ENCODE data around the gene TNFSF10.
"Not testable (repeated sequence)": the region's sequence is repeated elsewhere in the genome, so short reads cannot be mapped to it uniquely, and the experiment has no call there.

TNFSF10 gene

DNA sequence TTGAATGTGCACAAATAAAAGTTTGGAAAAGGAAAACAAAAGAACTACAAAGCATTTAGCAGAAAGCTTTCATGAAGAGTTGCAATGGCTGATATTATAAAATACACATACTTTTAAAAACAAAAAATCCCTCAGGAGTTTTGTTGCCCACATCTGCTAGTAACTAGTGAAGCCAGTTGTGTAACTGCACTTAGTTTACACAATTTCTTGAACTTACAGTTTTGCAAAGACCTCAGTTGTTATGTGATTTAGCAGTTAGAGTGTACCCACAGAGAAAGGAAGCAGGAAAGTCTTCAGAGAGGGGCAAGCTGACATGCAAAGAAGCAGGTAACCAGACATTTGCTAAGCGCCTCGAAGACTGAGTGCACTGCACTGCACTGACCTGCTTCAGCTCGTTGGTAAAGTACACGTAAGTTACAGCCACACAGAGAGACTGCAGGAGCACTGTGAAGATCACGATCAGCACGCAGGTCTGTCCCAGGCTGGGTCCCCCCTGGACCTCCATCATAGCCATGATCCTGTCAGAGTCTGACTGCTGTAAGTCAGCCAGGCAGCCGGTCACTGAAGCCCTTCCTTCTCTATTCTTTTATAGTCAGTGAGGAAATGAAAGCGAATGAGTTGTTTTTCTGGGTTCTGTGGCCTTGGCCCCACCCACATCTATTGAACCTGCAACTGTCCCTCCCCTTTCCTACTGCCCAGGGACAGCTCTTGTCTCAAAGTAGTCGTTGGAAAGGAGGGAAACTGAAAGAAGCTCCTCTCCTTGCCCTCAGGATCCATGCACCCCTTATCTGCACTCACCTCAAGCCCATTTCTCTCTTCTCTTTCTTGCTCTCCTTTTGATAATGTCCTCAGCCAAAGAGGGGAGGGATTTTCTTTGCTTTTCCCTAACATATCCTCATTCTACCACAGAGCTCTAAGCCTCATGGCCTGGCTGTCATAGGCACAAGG lies at the start of gene TNFSF10:
TSS of gene TNFSF10 (minus strand) at position 560 of the 948 bp plus-strand sequence. CDS start at position 514, 46 bp downstream.
- no peak for DNase-seq (ENCODE audit: low read depth, low spot score)

DNA sequence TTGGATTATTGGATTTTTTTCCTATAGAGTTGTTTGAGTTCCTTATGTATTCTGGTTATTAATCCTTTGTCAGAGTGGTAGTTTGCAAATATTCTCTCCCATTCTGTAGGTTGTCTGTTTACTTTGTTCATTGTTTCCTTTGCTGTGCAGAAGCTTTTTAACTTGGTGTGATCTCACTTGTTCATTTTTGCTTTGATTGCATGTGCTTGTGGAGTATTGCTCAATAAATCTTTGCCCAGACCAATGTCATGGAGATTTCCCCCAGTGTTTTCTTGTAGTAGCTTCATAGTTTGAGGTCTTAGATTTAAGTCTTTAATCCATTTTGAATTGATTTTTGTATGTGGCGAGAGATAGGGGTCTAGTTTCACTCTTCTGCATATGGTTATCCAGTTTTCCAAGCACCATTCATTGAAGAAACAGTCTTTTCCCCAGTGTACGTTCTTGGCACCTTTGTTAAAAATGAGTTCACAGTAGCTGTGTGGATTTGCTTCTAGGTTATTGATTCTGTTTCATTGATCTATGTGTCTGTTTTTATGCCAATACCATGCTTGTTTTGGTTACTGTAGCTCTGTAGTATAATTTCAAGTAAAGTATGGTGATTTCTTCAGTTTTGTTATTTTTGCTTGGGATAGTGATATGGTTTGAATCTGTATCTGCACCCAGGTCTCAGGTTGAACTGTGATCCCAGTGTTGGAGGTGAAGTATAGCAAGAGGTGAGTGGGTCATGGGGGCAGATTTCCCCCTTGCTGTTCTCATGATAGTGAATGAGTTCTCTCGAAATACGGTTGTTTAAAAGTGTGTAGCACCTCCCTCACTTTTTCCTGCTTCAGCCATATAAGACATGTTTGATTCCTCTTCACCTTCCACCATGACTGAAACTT lies 46.1 kb upstream of the TNFSF10 start:
- DNase-seq (ENCODE audit: low read depth, low spot score): no peak

DNA sequence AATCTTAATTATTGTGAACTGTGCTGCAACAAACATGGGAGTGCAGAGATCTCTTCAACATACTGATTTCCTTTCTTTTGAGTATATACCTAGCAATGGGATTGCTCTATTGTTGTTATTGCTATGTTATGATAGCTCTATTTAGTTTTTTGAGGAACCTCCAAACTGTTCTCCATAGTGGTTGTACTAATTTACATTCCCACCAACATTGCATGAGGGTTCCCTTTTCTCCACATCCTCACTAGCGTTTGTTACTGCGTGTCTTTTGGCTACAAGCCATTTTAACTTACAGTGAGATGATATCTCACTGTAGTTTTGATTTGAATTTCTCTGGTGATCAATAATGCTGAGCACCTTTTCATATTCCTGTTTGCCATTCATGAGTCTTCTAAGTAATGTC lies 45.5 kb upstream of the TNFSF10 start:
- DNase-seq (ENCODE audit: low read depth, low spot score): no peak

DNA sequence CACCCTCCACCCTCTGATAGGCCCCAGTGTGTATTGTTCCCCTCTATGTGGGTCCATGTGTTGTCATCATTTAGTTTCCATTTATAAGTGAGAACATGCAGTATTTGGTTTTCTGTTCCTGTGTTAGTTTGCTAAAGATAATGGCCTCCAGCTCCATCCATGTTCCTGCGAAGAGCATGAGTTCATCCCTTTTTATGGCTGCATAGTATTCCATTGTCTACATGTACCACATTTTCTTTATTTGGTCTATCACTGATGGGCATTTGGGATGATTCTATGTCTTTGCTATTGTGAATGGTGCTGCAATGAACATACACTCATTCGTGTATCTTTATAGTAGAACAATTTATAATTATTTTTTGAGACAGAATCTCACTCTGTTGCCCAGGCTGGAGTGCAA lies 43.6 kb upstream of the TNFSF10 start:
- DNase-seq (ENCODE audit: low read depth, low spot score): not testable (repeated sequence)

DNA sequence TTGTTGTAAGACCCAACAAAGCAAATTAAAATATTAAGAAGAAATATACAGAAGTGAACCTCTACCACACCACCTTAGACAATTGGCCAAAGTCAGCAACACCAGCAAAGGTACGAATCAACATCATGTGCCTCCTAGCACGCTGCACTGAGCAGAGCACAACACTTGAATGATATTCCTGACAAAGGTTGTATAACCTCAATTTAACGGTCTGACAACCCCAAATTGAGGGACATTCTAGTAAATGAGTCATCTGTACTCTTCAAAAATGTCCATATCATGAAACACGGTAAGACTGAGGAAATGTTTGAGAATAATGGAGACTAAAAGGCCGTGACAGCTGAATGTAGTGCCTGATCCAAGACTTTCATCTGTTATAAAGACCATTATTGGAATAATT lies 41.3 kb upstream of the TNFSF10 start:
- DNase-seq (ENCODE audit: low read depth, low spot score): no peak

DNA sequence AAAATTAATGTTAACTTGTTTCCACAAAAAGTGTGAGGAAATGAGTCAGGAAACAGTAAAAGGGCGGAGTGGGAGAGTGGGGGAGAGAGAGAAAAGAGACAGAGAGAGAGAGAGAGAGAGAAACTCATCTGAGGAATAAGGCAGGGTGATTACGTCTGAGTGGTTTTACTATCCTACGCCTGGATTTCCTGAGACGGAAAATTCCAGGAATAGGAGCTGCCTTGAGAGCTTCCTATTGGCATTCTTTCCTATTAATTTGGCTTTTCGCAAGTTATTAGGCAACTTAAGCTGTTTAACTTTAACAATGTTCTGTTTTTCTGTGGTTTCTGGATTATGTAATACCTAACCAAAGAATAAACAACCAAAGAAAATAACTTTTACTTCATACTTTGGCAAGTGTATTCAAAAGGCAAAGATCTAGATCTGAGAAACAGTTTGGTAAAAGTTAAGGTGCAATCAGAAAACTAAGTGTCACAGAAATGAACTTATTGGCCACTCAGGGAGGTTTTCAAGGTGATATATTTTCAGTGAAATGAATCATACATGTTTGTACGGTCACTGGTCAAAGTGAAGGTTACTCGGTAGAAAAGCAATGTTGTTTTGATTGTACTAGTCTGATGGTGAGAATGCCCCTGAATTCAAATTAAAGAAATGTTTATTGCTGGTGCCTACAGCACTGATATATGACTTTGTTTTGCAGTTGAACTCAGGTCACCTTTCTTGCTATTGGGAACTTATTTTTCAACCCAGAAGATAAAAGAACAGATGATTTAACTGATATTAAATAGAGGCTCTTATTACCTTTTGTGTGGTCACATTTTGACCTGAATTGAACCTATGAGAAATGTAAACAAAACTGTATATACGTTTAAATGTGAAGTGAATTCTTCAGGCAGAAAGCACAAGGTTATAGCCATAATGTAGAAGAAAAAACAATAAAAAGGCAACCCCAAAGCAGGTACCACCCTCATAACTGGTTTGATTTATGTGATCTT lies 39.9 kb upstream of the TNFSF10 start:
- no peak for DNase-seq (ENCODE audit: low read depth, low spot score)

DNA sequence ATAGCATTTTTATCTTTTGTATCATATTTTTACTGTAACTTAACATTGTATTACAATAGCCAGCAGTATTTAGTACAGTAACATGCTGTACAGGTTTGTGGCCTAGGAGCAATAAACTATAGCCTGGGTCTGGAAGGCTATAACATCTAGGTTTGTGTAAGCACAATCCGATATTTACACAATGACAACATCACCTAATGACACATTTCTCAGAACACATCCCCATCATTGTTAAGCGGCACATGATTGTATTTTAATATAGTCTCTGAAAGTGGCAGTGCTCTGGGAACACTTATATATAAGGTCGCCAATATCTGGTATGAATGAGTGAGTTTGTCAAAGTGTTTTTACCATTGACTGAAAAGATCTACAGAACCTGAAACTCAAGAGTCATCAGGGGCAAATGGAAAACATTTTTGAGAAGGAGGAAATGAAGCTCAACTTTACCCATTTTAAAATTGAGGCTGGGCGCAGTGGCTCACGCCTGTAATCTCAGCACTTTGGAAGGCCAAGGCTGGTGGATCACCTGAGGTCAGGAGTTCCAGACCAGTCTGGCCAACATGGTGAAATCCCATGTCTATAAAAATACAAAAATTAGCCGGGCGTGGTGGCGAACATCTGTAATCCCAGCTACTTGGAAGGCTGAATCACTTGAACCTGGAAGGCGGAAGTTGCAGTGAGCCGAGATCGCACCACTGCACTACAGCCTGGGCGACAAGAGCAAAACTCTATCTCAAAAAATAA lies 38.8 kb upstream of the TNFSF10 start:
- no peak for DNase-seq (ENCODE audit: low read depth, low spot score)

DNA sequence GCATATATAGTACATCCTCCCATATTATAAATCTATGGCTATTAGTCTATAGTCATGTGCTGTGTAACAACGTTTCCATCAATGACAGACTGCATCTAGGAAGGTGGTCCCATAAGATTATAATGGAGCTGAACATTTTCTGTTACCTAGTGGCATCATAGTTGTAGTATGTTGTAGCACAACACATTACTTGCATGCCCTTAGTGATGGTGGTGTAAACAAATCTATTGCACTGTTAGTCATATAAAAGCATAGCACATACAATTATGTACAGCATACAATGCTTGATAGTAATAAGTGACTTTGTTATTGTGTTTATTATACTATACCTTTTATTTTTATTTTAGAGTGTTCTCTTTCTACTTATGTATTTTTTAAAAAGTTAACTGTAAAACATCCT lies 37.4 kb upstream of the TNFSF10 start:
- DNase-seq (ENCODE audit: low read depth, low spot score): no peak

DNA sequence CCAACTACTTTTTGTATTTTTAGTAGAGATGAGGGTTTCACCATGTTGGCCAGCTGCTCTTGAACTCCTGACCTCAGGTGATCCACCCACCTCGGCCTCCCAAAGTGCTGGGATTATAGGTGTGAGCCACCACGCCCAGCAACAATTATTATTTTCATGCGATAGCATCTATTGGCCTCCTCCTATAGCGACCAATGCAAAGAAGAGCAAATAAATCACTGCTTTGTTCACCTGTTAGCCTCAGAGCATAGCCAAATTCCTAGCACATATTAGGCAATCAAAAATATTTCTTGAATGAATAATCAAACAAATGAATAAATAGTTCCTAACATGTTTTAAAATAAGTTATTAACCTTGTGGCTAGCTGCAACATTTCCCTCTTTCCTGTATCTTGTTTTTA lies 36.8 kb upstream of the TNFSF10 start:
- DNase-seq (ENCODE audit: low read depth, low spot score): no peak

DNA sequence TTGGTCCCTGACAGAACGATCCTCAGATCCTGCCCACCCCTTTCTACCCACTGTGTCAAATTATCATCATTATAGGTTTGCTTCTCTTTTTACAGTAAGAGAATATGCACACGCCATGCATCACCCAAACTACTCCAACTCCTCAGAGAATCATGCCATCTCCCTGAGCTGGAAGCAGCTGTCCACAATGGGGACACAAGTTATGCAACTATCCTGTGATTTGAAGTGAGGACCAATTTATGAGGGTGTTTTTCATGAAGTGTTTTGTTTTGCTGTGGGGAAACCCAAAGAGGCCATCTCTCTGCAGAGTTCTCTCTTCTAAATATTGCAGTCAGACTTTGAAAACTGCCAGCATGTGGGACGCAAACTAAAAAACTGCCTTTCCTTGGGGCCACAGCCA lies 35.8 kb upstream of the TNFSF10 start:
- no peak for DNase-seq (ENCODE audit: low read depth, low spot score)

DNA sequence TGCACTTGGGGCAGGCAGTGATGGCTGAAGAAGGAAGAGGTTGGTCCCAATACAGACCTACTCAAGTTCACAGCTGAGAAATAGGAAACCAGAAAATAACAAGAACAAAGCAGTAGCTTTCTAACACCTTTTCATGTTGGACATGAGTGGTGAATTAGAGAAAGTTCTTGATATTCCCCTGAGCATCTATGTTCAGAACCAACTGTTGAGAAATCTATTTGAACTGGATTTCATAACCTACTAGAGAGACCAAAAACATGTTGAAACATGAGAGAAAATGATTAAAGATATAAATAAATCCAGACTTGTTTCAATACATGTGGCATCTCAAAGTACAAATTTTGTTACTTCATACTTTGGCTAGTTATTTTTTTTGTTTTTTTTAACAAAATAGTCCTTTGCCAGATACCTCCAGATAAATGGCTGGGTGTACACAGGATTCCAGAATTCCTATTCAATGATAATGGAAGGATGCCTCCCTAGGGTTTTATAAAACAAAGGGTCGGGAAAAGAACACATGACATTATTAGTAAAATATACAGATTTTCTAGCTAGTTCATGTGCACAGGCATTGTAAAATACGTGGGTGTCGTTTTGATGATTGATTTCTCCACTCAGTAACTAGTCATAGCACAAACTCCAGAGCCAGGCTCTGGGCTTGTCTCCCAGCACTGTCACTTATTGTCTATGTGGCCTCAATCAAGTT lies 34.4 kb upstream of the TNFSF10 start:
- no peak for DNase-seq (ENCODE audit: low read depth, low spot score)

DNA sequence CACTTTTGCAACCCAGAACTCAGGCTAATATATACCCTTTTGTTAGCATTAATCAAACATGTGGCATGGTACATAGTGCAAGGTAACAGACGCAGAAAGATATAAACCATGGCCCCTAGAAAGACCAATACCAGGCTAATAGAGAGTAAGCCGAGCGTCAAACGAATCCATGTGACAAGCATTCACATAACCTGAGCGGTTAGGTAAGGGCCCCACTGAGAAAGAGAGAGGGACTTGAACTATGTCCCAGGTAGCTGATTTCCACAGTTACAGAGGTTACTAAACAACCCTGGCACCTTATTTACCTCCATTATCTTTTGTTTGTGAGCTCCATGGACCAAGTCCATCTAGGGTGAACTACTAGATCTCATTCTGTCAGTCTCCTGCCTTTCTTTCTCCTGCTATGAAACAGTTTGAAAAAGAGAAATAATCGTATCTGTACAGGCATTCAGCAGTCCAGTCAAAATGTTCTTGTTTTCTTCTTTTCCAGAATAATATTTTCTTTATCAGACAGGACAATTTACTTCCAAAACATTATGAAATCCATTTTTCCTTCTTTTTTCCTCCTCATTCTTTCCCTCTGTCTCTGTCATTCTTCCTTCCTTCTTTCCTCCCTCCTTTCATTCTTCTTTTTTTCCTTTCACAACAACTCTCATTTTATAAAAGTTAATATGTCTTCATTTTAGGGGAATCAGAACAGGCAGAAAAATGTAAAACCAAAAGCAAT lies 30.5 kb upstream of the TNFSF10 start:
- no peak for DNase-seq (ENCODE audit: low read depth, low spot score)

DNA sequence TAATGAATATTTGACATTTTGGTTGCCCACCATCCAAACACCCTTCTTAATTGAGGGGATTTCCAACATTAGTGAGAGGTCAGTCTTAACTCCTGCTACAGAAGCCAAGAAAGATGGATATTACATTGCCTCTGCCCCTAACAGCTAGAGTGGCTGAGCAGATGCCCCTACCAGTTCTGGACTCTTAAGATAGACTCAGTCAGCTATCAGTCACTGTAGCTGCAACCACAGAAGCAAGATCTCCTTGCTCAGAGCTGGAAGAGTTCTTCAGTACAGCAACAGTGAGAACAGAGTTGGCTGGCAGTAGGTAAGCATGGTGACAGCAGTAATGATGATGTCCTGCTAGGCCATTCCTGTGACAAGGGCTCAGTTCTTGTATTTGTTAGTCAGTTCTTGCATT lies 29.4 kb upstream of the TNFSF10 start:
- no peak for DNase-seq (ENCODE audit: low read depth, low spot score)

DNA sequence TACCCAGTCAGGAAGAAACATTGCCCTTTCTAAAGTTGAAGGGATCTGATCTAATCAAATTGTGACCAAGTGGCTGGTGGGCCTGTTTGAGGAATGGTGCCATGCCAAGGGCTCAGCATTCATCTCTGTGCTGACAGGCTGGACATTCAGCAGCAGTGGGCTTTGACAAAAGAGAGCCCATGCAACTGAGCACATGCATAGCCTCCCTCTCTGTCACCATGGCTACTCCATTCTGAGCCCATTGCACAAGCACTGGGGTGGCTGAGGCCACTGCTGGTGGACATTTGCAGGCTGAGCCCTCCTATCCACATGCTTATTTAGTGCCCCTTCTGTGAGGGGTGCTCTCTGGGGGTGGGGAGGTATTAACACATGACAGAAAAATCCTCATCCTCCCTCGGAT lies 28.6 kb upstream of the TNFSF10 start:
- no peak for DNase-seq (ENCODE audit: low read depth, low spot score)

DNA sequence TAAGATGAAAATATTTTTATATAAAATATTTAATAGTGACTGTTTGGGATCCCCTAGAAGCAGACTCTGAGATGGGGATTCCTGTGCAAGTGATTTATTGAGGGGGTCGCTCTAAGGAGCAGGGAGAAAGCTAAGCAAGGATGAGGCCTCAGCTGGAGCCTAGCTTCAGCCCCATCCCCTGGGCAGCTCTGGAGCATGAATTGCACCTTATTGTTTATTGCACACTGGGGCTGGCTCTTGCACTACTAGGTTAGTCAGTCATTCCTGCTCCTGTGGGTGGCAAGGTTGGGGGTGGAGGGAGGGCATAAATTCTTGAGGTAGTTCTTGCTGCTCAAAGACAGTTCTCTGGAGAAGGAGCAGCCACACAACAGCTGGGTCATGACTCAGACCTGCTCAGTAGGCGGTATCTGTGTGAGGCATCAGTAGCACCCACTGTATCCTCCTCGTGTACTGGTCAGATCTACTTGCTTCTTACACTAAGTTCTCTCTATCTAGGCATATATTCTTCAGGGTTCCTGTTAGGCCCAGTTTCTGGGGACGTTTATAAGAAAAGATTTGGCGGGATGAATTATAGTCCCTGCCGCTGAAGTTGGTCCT lies 27.2 kb upstream of the TNFSF10 start:
- DNase-seq (ENCODE audit: low read depth, low spot score): no peak

DNA sequence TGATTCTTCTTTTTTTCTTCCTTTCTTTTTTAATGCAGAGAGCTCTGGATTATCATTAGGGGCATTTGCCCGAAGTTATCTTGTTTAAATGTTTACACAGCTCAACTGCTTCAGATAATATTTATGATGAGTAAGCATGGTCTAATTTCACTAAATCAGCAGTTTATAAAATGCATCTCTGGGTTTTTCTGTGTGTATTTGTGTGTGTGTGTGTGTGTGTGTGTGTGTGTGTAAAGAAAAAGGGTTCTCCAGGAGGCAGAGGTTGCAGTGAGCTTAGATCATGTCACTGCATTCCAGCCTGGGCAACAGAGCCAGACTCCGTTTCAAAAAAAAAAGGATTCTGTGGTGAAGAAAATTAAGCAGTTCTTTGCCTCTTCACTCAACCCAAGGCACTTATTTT lies 25.9 kb upstream of the TNFSF10 start:
- DNase-seq (ENCODE audit: low read depth, low spot score): no peak

DNA sequence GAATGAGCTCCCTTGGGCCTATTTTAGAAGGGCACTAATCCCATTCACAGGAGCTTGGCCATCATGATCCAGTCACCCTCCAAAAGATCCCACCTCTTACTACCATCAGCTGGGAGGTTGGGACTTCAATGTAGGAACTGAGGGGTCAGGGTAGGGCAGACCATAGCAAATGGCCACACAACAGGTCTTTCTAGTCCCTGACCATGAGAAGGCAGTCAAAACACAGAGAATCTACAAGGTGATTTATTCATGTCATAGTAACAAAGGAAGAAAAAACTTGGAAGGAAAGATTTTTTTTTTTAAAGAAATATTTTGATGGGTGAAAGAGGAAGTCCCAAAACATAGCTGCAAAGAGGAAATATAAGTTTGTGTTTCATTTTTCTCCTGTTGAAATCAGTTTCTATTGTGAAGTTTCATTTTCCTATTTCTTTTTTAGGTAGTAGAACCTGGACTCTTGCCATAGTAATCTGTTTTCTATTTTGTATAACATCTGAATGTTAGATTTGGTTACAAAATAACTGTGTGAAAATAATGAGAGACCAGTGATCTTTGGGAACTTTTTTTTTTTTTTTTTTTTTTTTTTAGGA lies 23.5 kb upstream of the TNFSF10 start:
- DNase-seq (ENCODE audit: low read depth, low spot score): no peak

DNA sequence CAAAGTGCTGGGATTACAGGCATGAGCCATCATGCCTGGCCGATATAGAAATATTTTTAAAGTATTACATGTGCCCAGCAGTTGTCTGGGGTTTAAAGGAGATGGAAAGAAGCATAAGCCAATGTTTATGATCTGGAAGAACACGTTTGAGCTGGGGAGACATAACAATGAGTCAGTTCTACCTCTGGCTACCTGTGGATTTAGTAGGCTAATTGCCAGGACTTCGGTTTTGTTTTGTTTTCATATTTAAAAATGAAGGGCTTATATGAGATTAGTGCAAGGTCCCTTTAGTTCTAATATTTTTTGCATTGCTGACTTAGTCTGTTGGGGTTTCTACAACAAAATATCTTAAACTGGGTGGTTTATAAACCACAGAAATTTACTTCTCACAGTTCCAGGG lies 22.9 kb upstream of the TNFSF10 start:
- DNase-seq (ENCODE audit: low read depth, low spot score): no peak

DNA sequence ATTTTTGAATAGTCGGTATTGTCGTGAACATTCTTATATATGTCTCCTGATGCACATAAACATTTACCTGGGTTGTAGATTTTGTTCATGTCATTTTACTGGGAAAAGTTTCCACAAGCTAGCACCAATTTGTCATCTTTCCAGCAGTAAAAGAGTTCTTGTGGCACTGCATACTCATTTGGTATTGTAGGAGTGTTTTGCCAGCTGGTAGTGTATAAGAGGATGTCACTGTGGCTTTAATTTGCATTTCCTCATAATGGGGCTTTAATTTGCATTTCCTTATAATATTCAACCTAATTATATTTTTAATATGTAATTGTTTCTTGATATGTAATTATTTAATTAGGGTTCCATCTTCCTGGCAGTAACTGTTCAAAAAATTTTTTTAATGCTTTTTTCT lies 21.2 kb upstream of the TNFSF10 start:
- DNase-seq (ENCODE audit: low read depth, low spot score): no peak

Measured in activated CD4-positive, CD25-positive, alpha-beta regulatory T cell treated with anti-CD3 and anti-CD28 coated beads, Interleukin-2, amount 50 U/mL, for 16 hours (primary cell).